22Rv1 (cell line): ENCODE results near the gene TRIM56.

ENCODE experiments used
- CTCF ChIP-seq: fragments of 450-650 bp; IDR thresholded peaks from 2 replicates; pipeline ENCODE4 v1.5.1; 2017; ENCODE audit warnings: mild to moderate bottlenecking
- ZFX ChIP-seq: fragments of 450-650 bp; IDR thresholded peaks from 2 replicates; pipeline ENCODE4 v1.6.1; 2017; ENCODE audit warnings: antibody characterized with exemption, borderline replicate concordance

- TF ChIP-seq CTCF (no peak), ZFX (no peak)
Observed at GRCh38 chr7:101104799-101105198, 19.5 kb downstream of the TRIM56 start.
